GM23338 (cell line): ENCODE results near the gene SIM1. TPM values are rescaled to one million over a fixed set of nuclear protein-coding genes. Genes with fewer than 3 reads are reported as not detected.

ENCODE experiments used
- ATAC-seq: fragments of 200-7000 bp; cut with Tn5 transposase; 3 replicates; pipeline ENCODE4 v1.9.1; 2020
- DNase-seq: peaks from one replicate; pipeline ENCODE4 v3.0.0-alpha.2; 2015; ENCODE audit warnings: low spot score
- H2AFZ ChIP-seq: fragments of 200-600 bp; sonication (generic); 2 replicates; pipeline ENCODE4 v1.8.0; 2016; ENCODE audit warnings: antibody characterized with exemption, mild to moderate bottlenecking, moderate library complexity
- H3F3A ChIP-seq: fragments of 200-600 bp; sonication (generic); replicated peaks from 2 replicates; pipeline ENCODE4 v1.8.0; 2017; ENCODE audit warnings: antibody characterized with exemption, mixed run types, low read depth
- H3K27ac ChIP-seq: fragments of 200-600 bp; sonication (generic); 2 replicates; pipeline ENCODE4 v1.6.1; 2016; ENCODE audit warnings: low read depth
- H3K27me3 ChIP-seq: fragments of 200-600 bp; sonication (generic); 2 replicates; pipeline ENCODE4 v1.8.0; 2016; ENCODE audit warnings: mild to moderate bottlenecking, mixed run types, moderate library complexity; ENCODE audit not compliant: insufficient read depth
- H3K36me3 ChIP-seq: fragments of 200-600 bp; sonication (generic); 2 replicates; pipeline ENCODE4 v1.8.0; 2016; ENCODE audit warnings: mild to moderate bottlenecking; ENCODE audit not compliant: insufficient read depth
- H3K4me1 ChIP-seq: fragments of 200-600 bp; sonication (generic); 2 replicates; pipeline ENCODE4 v1.8.0; 2016; ENCODE audit warnings: mild to moderate bottlenecking, moderate library complexity; ENCODE audit not compliant: insufficient read depth
- H3K4me2 ChIP-seq: fragments of 200-600 bp; sonication (generic); 2 replicates; pipeline ENCODE4 v1.7.1; 2017; ENCODE audit warnings: mixed run types
- H3K4me3 ChIP-seq: fragments of 200-600 bp; sonication (generic); 2 replicates; pipeline ENCODE4 v1.6.1; 2016; ENCODE audit warnings: mixed run types
- H3K79me2 ChIP-seq: fragments of 200-600 bp; sonication (generic); replicated peaks from 2 replicates; pipeline ENCODE4 v1.8.0; 2017; ENCODE audit warnings: mild to moderate bottlenecking; ENCODE audit not compliant: insufficient read depth
- H3K9me2 ChIP-seq: fragments of 200-600 bp; sonication (generic); 2 replicates; pipeline ENCODE4 v1.8.0; 2017; ENCODE audit not compliant: insufficient read depth
- H4K20me1 ChIP-seq: fragments of 200-600 bp; sonication (generic); replicated peaks from 2 replicates; pipeline ENCODE4 v1.8.0; 2017; ENCODE audit warnings: mild to moderate bottlenecking; ENCODE audit not compliant: insufficient read depth
- H3K27ac Mint-ChIP-seq: 2 replicates; pipeline ENCODE4 v1.8.0; 2020; ENCODE audit warnings: inconsistent platforms, mild to moderate bottlenecking, moderate library complexity, mixed read lengths
- H3K27me3 Mint-ChIP-seq: 3 replicates; pipeline ENCODE4 v1.8.0; 2022; ENCODE audit warnings: low read depth, mild to moderate bottlenecking, moderate library complexity, mixed read lengths, inconsistent platforms; ENCODE audit not compliant: insufficient read depth, poor library complexity
- H3K36me3 Mint-ChIP-seq: 3 replicates; pipeline ENCODE4 v1.8.0; 2021; ENCODE audit warnings: low read depth, mild to moderate bottlenecking, inconsistent platforms, moderate library complexity, mixed read lengths
- H3K4me1 Mint-ChIP-seq: 3 replicates; pipeline ENCODE4 v1.8.0; 2020; ENCODE audit warnings: mild to moderate bottlenecking, inconsistent platforms, mixed read lengths
- H3K4me3 Mint-ChIP-seq: 3 replicates; pipeline ENCODE4 v1.8.0; 2021; ENCODE audit warnings: moderate library complexity, mild to moderate bottlenecking, inconsistent platforms, mixed read lengths
- H3K9me3 Mint-ChIP-seq: 3 replicates; pipeline ENCODE4 v1.8.0; 2020; ENCODE audit warnings: moderate library complexity, mild to moderate bottlenecking, inconsistent platforms, mixed read lengths
- EZH2 ChIP-seq: fragments of 200-600 bp; sonication (generic); IDR thresholded peaks from one replicate; pipeline ENCODE4 v1.8.0; 2017; ENCODE audit warnings: antibody characterized with exemption, mild to moderate bottlenecking, low read depth; ENCODE audit not compliant: unreplicated experiment
- REST ChIP-seq: IDR thresholded peaks from one replicate; pipeline ENCODE4 v1.6.1; 2018; ENCODE audit warnings: antibody characterized with exemption; ENCODE audit not compliant: unreplicated experiment
- ZNF114 ChIP-seq: fragments of 250-450 bp; sonication (Bioruptor Pico); IDR thresholded peaks from 2 replicates; pipeline ENCODE4 v1.5.0; 2020; ENCODE audit warnings: mild to moderate bottlenecking, moderate library complexity
- ZNF331 ChIP-seq: fragments of 250-450 bp; sonication (Bioruptor Pico); IDR thresholded peaks from 2 replicates; pipeline ENCODE4 v1.5.0; 2020; ENCODE audit warnings: low read depth, mild to moderate bottlenecking, moderate library complexity
- ZNF462 ChIP-seq: fragments of 250-450 bp; sonication (Bioruptor Pico); IDR thresholded peaks from 2 replicates; pipeline ENCODE4 v1.5.0; 2020; ENCODE audit warnings: mild to moderate bottlenecking, moderate library complexity
- polyA plus RNA-seq: library from polyadenylated mRNA; unstranded; fragments of >200 nt; fragmentation: Nextera tagmentation; extraction: Ambion mirVana; gene quantifications from 2 replicates; pipeline ENCODE4 v1.2.1, GENCODE V29; 2016
- total RNA-seq: library from RNA; depleted of rRNA; stranded (reverse); fragments of >200 nt; shearing (Covaris generic); gene quantifications from 2 replicates; pipeline ENCODE4 v1.2.3, GENCODE V29; 2014

Gene SIM1
- total and polyA plus RNA-seq, 2 experiments from 2014 or later: 0.42 to 0.49 TPM

- H3K4me3 ChIP-seq: no peak overlapping the region
- H3K4me1 ChIP-seq: no peaks in the 10 kb centered on the region
- H2AFZ ChIP-seq: no peak overlapping the region
- no peak overlapping the region for H3K27ac ChIP-seq
- no peaks in the 10 kb centered on the region for H3K36me3 ChIP-seq
- peaks cover 12% of the 10 kb centered on the region for H3K27me3 Mint-ChIP-seq
- H3K79me2 ChIP-seq: no peaks in the 10 kb centered on the region
- H3K9me3 Mint-ChIP-seq: no peaks in the 10 kb centered on the region
- H3K27ac Mint-ChIP-seq: no peak overlapping the region
- H3K27me3 ChIP-seq: peaks cover 29% of the 10 kb centered on the region
- no peak overlapping the region for H3K4me3 Mint-ChIP-seq
- H3K9me2 ChIP-seq: no peaks in the 10 kb centered on the region
- no peak overlapping the region for H3K4me2 ChIP-seq
- no peaks in the 10 kb centered on the region; the same call in 2 of the 3 replicates for H3K4me1 Mint-ChIP-seq
- no peaks in the 10 kb centered on the region for H3K36me3 Mint-ChIP-seq
- 0 out of 2 replicates have a peak, but pooled peaks cover 2% of the 10 kb centered on the region for H4K20me1 ChIP-seq
- TF ChIP-seq ZNF462 (CRISPR knock-in tag) (no peak), REST (no peak), ZNF114 (CRISPR knock-in tag) (no peak), EZH2 (no peak), ZNF331 (no peak)
- DNase-seq: no peak
- no peaks in the 10 kb centered on the region for H3F3A ChIP-seq
- no peak for ATAC-seq
Observed at GRCh38 chr6:100475554-100476320, 11.0 kb upstream of the SIM1 start.
